ENCODE measurements around the gene OR10J1.
"Not testable (repeated sequence)": the region's sequence is repeated elsewhere in the genome, so short reads cannot be mapped to it uniquely, and the experiment has no call there.

Gene OR10J1

GRCh38 chr1:159444511-159444910 is 5.0 kb downstream of the OR10J1 start:
- H3K27me3 Mint-ChIP-seq (ENCODE audit: low read depth): peaks cover 3% of the 10 kb centered on the region
- peaks cover 16% of the 10 kb centered on the region for H3K9me3 Mint-ChIP-seq
- H3K4me1 Mint-ChIP-seq: no peaks in the 10 kb centered on the region
- TF ChIP-seq CTCF (IDR thresholded peaks at IDR 0.05; ENCODE audit: unreplicated experiment in 3 of 3): no peak
- peaks cover 6% of the 10 kb centered on the region for H3K36me3 Mint-ChIP-seq (ENCODE audit: low read depth)
- no peak overlapping the region for H3K4me3 Mint-ChIP-seq
- peak overlapping the region; percentile 80 to 92 (median 90) for H3K27ac Mint-ChIP-seq

- Mint-ChIP-seq H3K4me3 (no peak overlapping the region), H3K27ac (no peak overlapping the region), H3K36me3 (ENCODE audit: low read depth) (peaks cover 6% of the 10 kb centered on the region), H3K4me1 (no peaks in the 10 kb centered on the region), H3K9me3 (peaks cover 25% of the 10 kb centered on the region), H3K27me3 (ENCODE audit: low read depth) (no peaks in the 10 kb centered on the region)
- no peak for TF ChIP-seq CTCF (IDR thresholded peaks at IDR 0.05; ENCODE audit: unreplicated experiment in 3 of 3)
Observed at GRCh38 chr1:159448181-159448580, 8.7 kb downstream of the OR10J1 start.

- peaks cover 25% of the 10 kb centered on the region for H3K9me3 Mint-ChIP-seq
- H3K4me1 Mint-ChIP-seq; H3K27ac Mint-ChIP-seq; H3K4me3 Mint-ChIP-seq; H3K36me3 Mint-ChIP-seq (ENCODE audit: low read depth); H3K27me3 Mint-ChIP-seq (ENCODE audit: low read depth): not testable (repeated sequence)
Observed at GRCh38 chr1:159449605-159450004, 10.1 kb downstream of the OR10J1 start.

- Mint-ChIP-seq H3K27ac (no peak overlapping the region), H3K4me1 (no peaks in the 10 kb centered on the region), H3K27me3 (ENCODE audit: low read depth) (no peaks in the 10 kb centered on the region), H3K9me3 (peaks cover 28% of the 10 kb centered on the region), H3K4me3 (no peak overlapping the region), H3K36me3 (ENCODE audit: low read depth) (no peaks in the 10 kb centered on the region)
- no peak for TF ChIP-seq CTCF (IDR thresholded peaks at IDR 0.05; ENCODE audit: unreplicated experiment in 3 of 3)
Observed at GRCh38 chr1:159459551-159459950, 20.0 kb downstream of the OR10J1 start.

GRCh38 chr1:159465191-159465603 is 25.7 kb downstream of the OR10J1 start:
- H3K36me3 Mint-ChIP-seq (ENCODE audit: low read depth): no peaks in the 10 kb centered on the region
- H3K4me3 Mint-ChIP-seq: no peak overlapping the region
- TF ChIP-seq CTCF (IDR thresholded peaks at IDR 0.05; ENCODE audit: unreplicated experiment in 3 of 3): no peak
- no peaks in the 10 kb centered on the region for H3K4me1 Mint-ChIP-seq
- no peak overlapping the region for H3K27ac Mint-ChIP-seq
- no peaks in the 10 kb centered on the region for H3K27me3 Mint-ChIP-seq (ENCODE audit: low read depth)
- H3K9me3 Mint-ChIP-seq: peaks cover 20% of the 10 kb centered on the region

- TF ChIP-seq CTCF (IDR thresholded peaks at IDR 0.05; ENCODE audit: unreplicated experiment in 3 of 3): no peak
- H3K9me3 Mint-ChIP-seq: peaks cover 6% of the 10 kb centered on the region
- H3K4me1 Mint-ChIP-seq: no peaks in the 10 kb centered on the region
- no peaks in the 10 kb centered on the region for H3K27me3 Mint-ChIP-seq (ENCODE audit: low read depth)
- no peaks in the 10 kb centered on the region for H3K36me3 Mint-ChIP-seq (ENCODE audit: low read depth)
- H3K4me3 Mint-ChIP-seq: no peak overlapping the region
- H3K27ac Mint-ChIP-seq: no peak overlapping the region
Observed at GRCh38 chr1:159468321-159468720, 28.8 kb downstream of the OR10J1 start.

All from nephron (organoid).